Fibroblast of peridontal ligament (primary cell): ENCODE results near the gene TMEM97.

Source experiments
- DNase-seq: peaks from one replicate; pipeline ENCODE4 v3.0.0-alpha.2; 2010; ENCODE audit errors: extremely low read depth

Gene TMEM97

GRCh38 chr17:28317099-28317965, 1.7 kb upstream of the TMEM97 start:
- no peak for DNase-seq

GRCh38 chr17:28317966-28318758, 838 bp upstream of the TMEM97 start:
- DNase-seq, result no peak

GRCh38 chr17:28319598-28319935, 567 bp downstream of the TMEM97 start:
- peak; percentile 18 for DNase-seq

- no peak for DNase-seq
Observed at GRCh38 chr17:28320215-28321061, 1.4 kb downstream of the TMEM97 start.

- DNase-seq, result no peak
Observed at GRCh38 chr17:28324267-28324745, 5.3 kb downstream of the TMEM97 start.

- no peak for DNase-seq
Observed at GRCh38 chr17:28324781-28325180, 5.8 kb downstream of the TMEM97 start.

GRCh38 chr17:28325211-28325610, 6.2 kb downstream of the TMEM97 start:
- DNase-seq, result no peak

GRCh38 chr17:28326114-28326513, 7.1 kb downstream of the TMEM97 start:
- DNase-seq, result no peak

GRCh38 chr17:28327031-28327607, 8.1 kb downstream of the TMEM97 start:
- DNase-seq, result no peak

GRCh38 chr17:28327709-28328108, 8.7 kb downstream of the TMEM97 start:
- peak; percentile 57 for DNase-seq

- peak; percentile 9 for DNase-seq
Observed at GRCh38 chr17:28328325-28328724, 9.3 kb downstream of the TMEM97 start.

GRCh38 chr17:28330671-28331070, 11.7 kb downstream of the TMEM97 start:
- no peak for DNase-seq

GRCh38 chr17:28331891-28332420, 13.0 kb downstream of the TMEM97 start:
- no peak for DNase-seq

GRCh38 chr17:28333083-28333746, 14.2 kb downstream of the TMEM97 start:
- DNase-seq, result no peak

GRCh38 chr17:28334171-28334570, 15.2 kb downstream of the TMEM97 start:
- DNase-seq, result peak; percentile 24

- peak; percentile 65 for DNase-seq
Observed at GRCh38 chr17:28334666-28335200, 15.7 kb downstream of the TMEM97 start.

- peak; percentile 100 for DNase-seq
Observed at GRCh38 chr17:28335201-28335958, 16.4 kb downstream of the TMEM97 start, which contains the start of the genes IFT20 and TNFAIP1. IFT20 (minus strand) TSS chr17:28335472; CDS start chr17:28331985, 3,487 bp downstream. TNFAIP1 (plus strand) TSS chr17:28335761; CDS start chr17:28339522, 3,761 bp downstream.

GRCh38 chr17:28335959-28336871, 17.2 kb downstream of the TMEM97 start:
- peak; percentile 87 for DNase-seq
